ENCODE data around the gene CAB39L.

Gene CAB39L

GRCh38 chr13:49347650-49348385 is 96.0 kb downstream of the CAB39L start:
- no peaks in the 10 kb centered on the region for H3K4me1 ChIP-seq
- H3K9me3 ChIP-seq, result no peaks in the 10 kb centered on the region
- no peak for DNase-seq
- no peaks in the 10 kb centered on the region for H3K27me3 ChIP-seq
- no peak for TF ChIP-seq CTCF (IDR thresholded peaks at IDR 0.05; ENCODE audit: low read depth, low read length)
- H3K4me3 ChIP-seq (ENCODE audit: low read depth, low read length), result no peak overlapping the region
- H3K36me3 ChIP-seq, result no peaks in the 10 kb centered on the region

- Histone ChIP-seq H3K36me3 (no peaks in the 10 kb centered on the region), H3K4me1 (no peaks in the 10 kb centered on the region), H3K9me3 (no peaks in the 10 kb centered on the region), H3K4me3 (ENCODE audit: low read depth, low read length) (no peak overlapping the region), H3K27me3 (no peaks in the 10 kb centered on the region)
- no peak for TF ChIP-seq CTCF (IDR thresholded peaks at IDR 0.05; ENCODE audit: low read depth, low read length)
- DNase-seq, result no peak
These were observed 97.4 kb downstream of the CAB39L start for GRCh38 chr13:49346460-49346859.

DNA sequence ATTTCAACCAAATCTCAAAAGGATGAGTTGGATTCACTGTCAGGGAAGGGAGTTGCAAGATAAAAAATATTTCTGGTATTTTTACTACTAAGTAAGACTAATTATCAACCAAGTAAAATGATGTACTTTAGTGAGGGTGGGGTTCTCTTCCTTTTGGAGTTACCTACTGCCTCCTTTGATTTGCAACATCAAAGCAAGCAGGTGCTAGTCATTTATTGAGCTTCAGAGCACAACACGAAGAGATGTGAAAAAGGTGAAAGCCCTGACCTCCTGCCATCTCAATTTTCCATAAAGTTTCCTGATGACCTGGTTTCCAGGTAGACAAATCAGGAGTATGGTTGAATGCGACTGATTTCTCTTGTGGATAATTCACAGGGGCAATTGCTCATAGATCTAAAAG is 100.1 kb downstream of the CAB39L start:
- no peak for TF ChIP-seq CTCF (IDR thresholded peaks at IDR 0.05; ENCODE audit: low read depth, low read length)
- no peak for DNase-seq
- no peaks in the 10 kb centered on the region for H3K36me3 ChIP-seq
- H3K27me3 ChIP-seq, result no peaks in the 10 kb centered on the region
- no peak overlapping the region for H3K4me3 ChIP-seq (ENCODE audit: low read depth, low read length)
- H3K9me3 ChIP-seq, result no peaks in the 10 kb centered on the region
- H3K4me1 ChIP-seq, result no peaks in the 10 kb centered on the region

GRCh38 chr13:49343255-49343654 is 100.6 kb downstream of the CAB39L start:
- Histone ChIP-seq H3K4me3 (ENCODE audit: low read depth, low read length) (no peak overlapping the region), H3K36me3 (no peaks in the 10 kb centered on the region), H3K9me3 (no peaks in the 10 kb centered on the region), H3K27me3 (no peaks in the 10 kb centered on the region), H3K4me1 (no peaks in the 10 kb centered on the region)
- TF ChIP-seq CTCF (IDR thresholded peaks at IDR 0.05; ENCODE audit: low read depth, low read length), result no peak
- no peak for DNase-seq

- Histone ChIP-seq H3K4me3 (ENCODE audit: low read depth, low read length) (no peak overlapping the region), H3K4me1 (no peaks in the 10 kb centered on the region), H3K36me3 (no peaks in the 10 kb centered on the region), H3K9me3 (no peaks in the 10 kb centered on the region), H3K27me3 (no peaks in the 10 kb centered on the region)
- DNase-seq, result no peak
- TF ChIP-seq CTCF (IDR thresholded peaks at IDR 0.05; ENCODE audit: low read depth, low read length), result no peak
These were observed 101.4 kb downstream of the CAB39L start for GRCh38 chr13:49342454-49342853.

DNA sequence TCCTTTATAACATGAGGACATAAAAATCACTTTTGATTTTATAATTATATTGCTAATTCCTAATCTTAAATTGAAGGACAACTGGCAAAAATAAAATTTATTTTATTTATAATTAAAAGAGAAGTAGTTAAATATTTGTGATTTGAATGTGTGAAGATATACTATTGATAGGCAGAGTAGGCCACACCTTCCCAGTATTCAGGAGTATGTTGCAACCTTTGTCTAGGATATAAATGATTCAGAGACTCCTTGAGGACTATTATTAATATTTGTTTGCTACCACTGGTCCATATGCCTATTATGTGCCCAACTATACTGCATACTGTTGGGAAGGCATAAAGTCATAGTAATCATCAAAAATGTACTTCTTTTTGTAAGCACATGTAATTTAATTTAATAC is 101.9 kb downstream of the CAB39L start:
- Histone ChIP-seq H3K27me3 (no peaks in the 10 kb centered on the region), H3K4me3 (ENCODE audit: low read depth, low read length) (no peak overlapping the region), H3K9me3 (no peaks in the 10 kb centered on the region), H3K4me1 (no peaks in the 10 kb centered on the region), H3K36me3 (no peaks in the 10 kb centered on the region)
- no peak for TF ChIP-seq CTCF (IDR thresholded peaks at IDR 0.05; ENCODE audit: low read depth, low read length)
- DNase-seq, result no peak

All from BE2C (cell line).